Jurkat, Clone E6-1 (cell line): ENCODE measurements around the gene INPP5E.

Source experiments
- DNase-seq: peaks from one replicate; pipeline ENCODE4 v3.0.0-alpha.2; 2011; ENCODE audit warnings: low read depth, low spot score
- H3K4me3 ChIP-seq: 2 replicates; pipeline ENCODE4 v1.5.1; 2011; ENCODE audit warnings: mild to moderate bottlenecking, low read length, control low read depth, moderate library complexity

Gene INPP5E

GRCh38 chr9:136474021-136474640, 34.5 kb upstream of the INPP5E start:
- no peak overlapping the region for H3K4me3 ChIP-seq

GRCh38 chr9:136473354-136473721, 33.7 kb upstream of the INPP5E start:
- H3K4me3 ChIP-seq, result no peak overlapping the region
- no peak for DNase-seq

More at GRCh38 chr9:136474021-136474640, 34.5 kb upstream of the INPP5E start:
- no peak for DNase-seq

- DNase-seq, result no peak
- H3K4me3 ChIP-seq, result no peak overlapping the region
These were observed 33.2 kb upstream of the INPP5E start for GRCh38 chr9:136472640-136473353.

- H3K4me3 ChIP-seq, result no peak overlapping the region
- DNase-seq, result no peak
These were observed 32.3 kb upstream of the INPP5E start for GRCh38 chr9:136471802-136472487.

GRCh38 chr9:136470792-136471469, 31.3 kb upstream of the INPP5E start:
- no peak overlapping the region for H3K4me3 ChIP-seq
- no peak for DNase-seq

GRCh38 chr9:136470356-136470755, 30.7 kb upstream of the INPP5E start:
- DNase-seq, result no peak

GRCh38 chr9:136467766-136468165, 28.1 kb upstream of the INPP5E start:
- no peak overlapping the region for H3K4me3 ChIP-seq
- DNase-seq, result no peak

More at GRCh38 chr9:136470356-136470755, 30.7 kb upstream of the INPP5E start:
- H3K4me3 ChIP-seq, result no peak overlapping the region

GRCh38 chr9:136466155-136466541, 26.5 kb upstream of the INPP5E start:
- H3K4me3 ChIP-seq, result no peak overlapping the region
- DNase-seq, result no peak

- no peak for DNase-seq
- H3K4me3 ChIP-seq, result no peak overlapping the region
These were observed 26.0 kb upstream of the INPP5E start for GRCh38 chr9:136465500-136466154.

- no peak overlapping the region for H3K4me3 ChIP-seq
- no peak for DNase-seq
These were observed 24.6 kb upstream of the INPP5E start for GRCh38 chr9:136464241-136464640.

GRCh38 chr9:136463578-136463977, 23.9 kb upstream of the INPP5E start:
- no peak for DNase-seq
- H3K4me3 ChIP-seq, result no peak overlapping the region

GRCh38 chr9:136462664-136463063, 23.0 kb upstream of the INPP5E start:
- no peak for DNase-seq
- H3K4me3 ChIP-seq, result no peak overlapping the region

GRCh38 chr9:136460772-136461325, 21.2 kb upstream of the INPP5E start:
- H3K4me3 ChIP-seq, result no peak overlapping the region
- DNase-seq, result no peak

GRCh38 chr9:136459425-136459824, 19.8 kb upstream of the INPP5E start:
- H3K4me3 ChIP-seq, result no peak overlapping the region
- DNase-seq, result no peak

GRCh38 chr9:136457326-136457725, 17.7 kb upstream of the INPP5E start:
- H3K4me3 ChIP-seq, result no peak overlapping the region
- DNase-seq, result no peak

GRCh38 chr9:136456258-136456657, 16.6 kb upstream of the INPP5E start:
- H3K4me3 ChIP-seq, result no peak overlapping the region
- DNase-seq, result no peak

- no peak for DNase-seq
- H3K4me3 ChIP-seq, result no peak overlapping the region
These were observed 15.7 kb upstream of the INPP5E start for GRCh38 chr9:136455043-136456002.
